ENCODE results near the gene KLHL15. TPM values are rescaled to one million over a fixed set of nuclear protein-coding genes. Genes with fewer than 3 reads are reported as not detected.
"Not testable (repeated sequence)": the region's sequence is repeated elsewhere in the genome, so short reads cannot be mapped to it uniquely, and the experiment has no call there.

Gene KLHL15, protein sequence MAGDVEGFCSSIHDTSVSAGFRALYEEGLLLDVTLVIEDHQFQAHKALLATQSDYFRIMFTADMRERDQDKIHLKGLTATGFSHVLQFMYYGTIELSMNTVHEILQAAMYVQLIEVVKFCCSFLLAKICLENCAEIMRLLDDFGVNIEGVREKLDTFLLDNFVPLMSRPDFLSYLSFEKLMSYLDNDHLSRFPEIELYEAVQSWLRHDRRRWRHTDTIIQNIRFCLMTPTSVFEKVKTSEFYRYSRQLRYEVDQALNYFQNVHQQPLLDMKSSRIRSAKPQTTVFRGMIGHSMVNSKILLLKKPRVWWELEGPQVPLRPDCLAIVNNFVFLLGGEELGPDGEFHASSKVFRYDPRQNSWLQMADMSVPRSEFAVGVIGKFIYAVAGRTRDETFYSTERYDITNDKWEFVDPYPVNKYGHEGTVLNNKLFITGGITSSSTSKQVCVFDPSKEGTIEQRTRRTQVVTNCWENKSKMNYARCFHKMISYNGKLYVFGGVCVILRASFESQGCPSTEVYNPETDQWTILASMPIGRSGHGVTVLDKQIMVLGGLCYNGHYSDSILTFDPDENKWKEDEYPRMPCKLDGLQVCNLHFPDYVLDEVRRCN
- 1 to 10 TPM; 9.3 to 9.7 TPM for total RNA-seq

- Mint-ChIP-seq H3K36me3 (peaks cover 3% of the 10 kb centered on the region), H3K9me3 (no peaks in the 10 kb centered on the region)
Measured at GRCh38 chrX:24027086-24027485, at the start of gene KLHL15. Gene KLHL15 (minus strand): TSS chrX:24027186. CDS start chrX:24006693, 20,493 bp downstream.

GRCh38 chrX:24069877-24070276 is 42.9 kb upstream of the KLHL15 start:
- H3K4me1 Mint-ChIP-seq (ENCODE audit: low read depth), result no peaks in the 10 kb centered on the region
- no peak overlapping the region for H3K4me3 Mint-ChIP-seq
- no peaks in the 10 kb centered on the region for H3K9me3 Mint-ChIP-seq
- ChIA-PET CTCF (no interaction called here), POLR2A (no interaction called here)
- peaks cover 18% of the 10 kb centered on the region for H3K36me3 Mint-ChIP-seq
- H3K27ac Mint-ChIP-seq, result no peak overlapping the region
- intact Hi-C loops (cut with micrococcal nuclease), result no loop called here
- H3K27me3 Mint-ChIP-seq, result no peaks in the 10 kb centered on the region
- no peak for DNase-seq

More at GRCh38 chrX:24027086-24027485, at the start of gene KLHL15:
- Mint-ChIP-seq H3K4me3 (peak within 1 kb of the TSS; percentile 84), H3K27ac (peak within 1 kb of the TSS; percentile 93), H3K4me1 (ENCODE audit: low read depth) (peaks cover 7% of the 10 kb centered on the region), H3K27me3 (no peaks in the 10 kb centered on the region)
- no peak for DNase-seq
- intact Hi-C loops (cut with micrococcal nuclease), result loop anchor here (5.0 kb wide), 1 partner anchor 245 kb away; the partner anchor contains the start of gene SAT1
- ChIA-PET POLR2A (interaction anchor here (0.7 to 2.3 kb wide), 2 partner anchors 13 to 27 kb away, joined by 3 to 22 read pairs; partner anchors contain the start of gene EIF2S3), CTCF (interaction anchor here (1.1 to 4.2 kb wide), 4 partner anchors 27 to 233 kb away, joined by 3 to 36 read pairs (median 10); partner anchors contain the start of genes APOO, CXorf58 and EIF2S3)

- Mint-ChIP-seq H3K27ac (no peak overlapping the region), H3K27me3 (no peaks in the 10 kb centered on the region), H3K4me3 (no peak overlapping the region), H3K36me3 (peaks cover 25% of the 10 kb centered on the region), H3K4me1 (ENCODE audit: low read depth) (peaks cover 7% of the 10 kb centered on the region), H3K9me3 (no peaks in the 10 kb centered on the region)
- ChIA-PET POLR2A (no interaction called here), CTCF (interaction anchor here (0.6 kb wide), 1 partner anchor 12 kb away, joined by 4 read pairs; no protein-coding TSS in a partner anchor)
- DNase-seq, result no peak
- intact Hi-C loops (cut with micrococcal nuclease), result no loop called here
Measured at GRCh38 chrX:24063488-24063887, 36.5 kb upstream of the KLHL15 start.

GRCh38 chrX:24055043-24055356 is 28.0 kb upstream of the KLHL15 start:
- DNase-seq, result no peak
- Mint-ChIP-seq H3K4me3 (no peak overlapping the region), H3K4me1 (ENCODE audit: low read depth) (peaks cover 8% of the 10 kb centered on the region), H3K27ac (no peak overlapping the region), H3K36me3 (peaks cover 13% of the 10 kb centered on the region), H3K27me3 (no peaks in the 10 kb centered on the region), H3K9me3 (no peaks in the 10 kb centered on the region)
- intact Hi-C loops (cut with micrococcal nuclease), result loop anchor here (2.0 to 10.0 kb wide), 2 partner anchors 26 to 390 kb away; partner anchors contain the start of gene PRDX4
- ChIA-PET CTCF (interaction anchor here (1.0 to 3.0 kb wide), 5 partner anchors 11 to 361 kb away, joined by 3 to 36 read pairs (median 5); partner anchors contain the start of genes APOO, CXorf58 and KLHL15), POLR2A (interaction anchor here (1.1 to 3.1 kb wide), 5 partner anchors 10 to 312 kb away, joined by 3 to 22 read pairs (median 3); partner anchors contain the start of genes ACOT9, APOO, CXorf58 and KLHL15)

- CTCF ChIA-PET, result interaction anchor here (0.6 to 3.0 kb wide), 17 partner anchors 11 to 458 kb away, joined by 3 to 36 read pairs (median 4); partner anchors contain the start of genes APOO, CXorf58, KLHL15 and SAT1
- DNase-seq, result peak; percentile 88
- intact Hi-C loops (cut with micrococcal nuclease), result loop anchor here (1.0 to 10.0 kb wide), 10 partner anchors 26 to 390 kb away; partner anchors contain the start of genes APOO and PRDX4
- H3K4me1 Mint-ChIP-seq (ENCODE audit: low read depth), result peaks cover 4% of the 10 kb centered on the region
- peaks cover 12% of the 10 kb centered on the region for H3K36me3 Mint-ChIP-seq
- POLR2A ChIA-PET, result interaction anchor here (0.6 to 3.1 kb wide), 10 partner anchors 9 to 312 kb away, joined by 3 to 22 read pairs (median 3); partner anchors contain the start of genes ACOT9, APOO, CXorf58 and KLHL15
- H3K27me3 Mint-ChIP-seq, result no peaks in the 10 kb centered on the region
- H3K27ac Mint-ChIP-seq, result no peak within 1 kb of the TSS
- no peak within 1 kb of the TSS for H3K4me3 Mint-ChIP-seq
- H3K9me3 Mint-ChIP-seq, result no peaks in the 10 kb centered on the region
Measured at GRCh38 chrX:24054182-24055042, 27.4 kb upstream of the KLHL15 start, which contains the start of gene EIF2S3. Gene EIF2S3 (plus strand): TSS chrX:24054956. CDS start chrX:24054969, 13 bp downstream.

GRCh38 chrX:24050522-24051318 is 23.7 kb upstream of the KLHL15 start:
- peak overlapping the region; percentile 48 for H3K4me3 Mint-ChIP-seq
- peak; percentile 9 for DNase-seq
- H3K4me1 Mint-ChIP-seq (ENCODE audit: low read depth); H3K36me3 Mint-ChIP-seq; CTCF ChIA-PET; POLR2A ChIA-PET; H3K27ac Mint-ChIP-seq; H3K9me3 Mint-ChIP-seq; H3K27me3 Mint-ChIP-seq: not testable (repeated sequence)
- intact Hi-C loops (cut with micrococcal nuclease), result loop anchor here (5.0 to 10.0 kb wide), 3 partner anchors 38 to 386 kb away; partner anchors contain the start of gene PRDX4

GRCh38 chrX:24049643-24050042 is 22.7 kb upstream of the KLHL15 start:
- H3K9me3 Mint-ChIP-seq; CTCF ChIA-PET; H3K27me3 Mint-ChIP-seq; H3K4me3 Mint-ChIP-seq; POLR2A ChIA-PET; DNase-seq; H3K27ac Mint-ChIP-seq; H3K4me1 Mint-ChIP-seq (ENCODE audit: low read depth); H3K36me3 Mint-ChIP-seq: not testable (repeated sequence)
- intact Hi-C loops (cut with micrococcal nuclease), result loop anchor here (5.0 to 10.0 kb wide), 3 partner anchors 37 to 385 kb away; partner anchors contain the start of gene PRDX4

GRCh38 chrX:24046060-24046459 is 19.1 kb upstream of the KLHL15 start:
- intact Hi-C loops (cut with micrococcal nuclease); POLR2A ChIA-PET; H3K36me3 Mint-ChIP-seq; DNase-seq; H3K27ac Mint-ChIP-seq; H3K27me3 Mint-ChIP-seq; CTCF ChIA-PET; H3K4me1 Mint-ChIP-seq (ENCODE audit: low read depth); H3K4me3 Mint-ChIP-seq; H3K9me3 Mint-ChIP-seq: not testable (repeated sequence)

DNA sequence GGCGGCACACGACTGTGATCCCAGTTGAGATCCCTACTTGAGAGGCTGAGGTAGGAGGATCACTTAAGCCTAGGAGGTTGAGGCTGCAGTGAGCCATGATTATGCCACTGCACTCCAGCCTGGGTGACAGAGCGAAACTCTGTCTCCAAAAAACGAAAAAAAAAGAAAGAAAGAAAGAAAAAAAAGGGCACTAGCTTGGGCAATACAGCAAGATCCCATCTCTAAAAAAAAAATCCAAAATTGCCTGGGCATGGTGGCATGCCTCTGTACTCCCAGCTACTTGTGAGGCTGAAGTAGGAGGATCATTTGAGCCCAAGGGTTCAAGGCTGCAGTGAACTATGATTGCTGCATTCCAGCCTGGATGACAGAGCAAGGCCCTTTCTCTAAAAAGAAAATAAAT is 10.7 kb upstream of the KLHL15 start:
- intact Hi-C loops (cut with micrococcal nuclease), result no loop called here
- H3K4me3 Mint-ChIP-seq, result no peak overlapping the region
- ChIA-PET CTCF (interaction anchor here (0.6 kb wide), 1 partner anchor 286 kb away, joined by 3 read pairs; no protein-coding TSS in a partner anchor), POLR2A (no interaction called here)
- H3K4me1 Mint-ChIP-seq (ENCODE audit: low read depth), result no peaks in the 10 kb centered on the region
- no peaks in the 10 kb centered on the region for H3K36me3 Mint-ChIP-seq
- no peak overlapping the region for H3K27ac Mint-ChIP-seq
- H3K9me3 Mint-ChIP-seq, result no peaks in the 10 kb centered on the region
- no peak for DNase-seq
- H3K27me3 Mint-ChIP-seq, result no peaks in the 10 kb centered on the region

DNA sequence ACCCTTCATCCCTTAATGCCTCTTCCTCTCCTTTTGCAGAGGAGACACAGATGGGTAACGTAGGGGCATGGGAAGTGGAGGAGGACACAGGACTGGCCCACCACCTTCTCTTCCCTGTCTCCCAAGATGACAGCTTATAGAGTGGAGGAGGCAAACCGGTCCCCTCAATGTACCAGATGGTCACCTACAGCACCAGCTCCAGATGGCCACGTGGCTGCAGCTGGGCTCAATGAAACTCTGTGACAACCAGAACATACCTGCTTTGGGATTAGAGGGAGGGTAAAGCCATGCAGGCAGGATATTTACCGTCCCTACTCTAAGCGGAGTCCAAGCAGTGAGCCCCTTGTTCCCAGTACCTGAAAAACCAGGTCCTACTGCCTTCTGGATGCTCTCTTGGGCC is 7.5 kb upstream of the KLHL15 start:
- no peak for DNase-seq
- H3K27ac Mint-ChIP-seq, result no peak overlapping the region
- CTCF ChIA-PET, result interaction anchor here (0.8 to 1.1 kb wide), 2 partner anchors 133 to 322 kb away, joined by 3 read pairs; no protein-coding TSS in a partner anchor

More for the DNA sequence above, 7.5 kb upstream of the KLHL15 start:
- no peak overlapping the region for H3K4me3 Mint-ChIP-seq
- intact Hi-C loops (cut with micrococcal nuclease), result no loop called here
- H3K36me3 Mint-ChIP-seq, result no peaks in the 10 kb centered on the region
- POLR2A ChIA-PET, result interaction anchor here (0.7 kb wide), 1 partner anchor 227 kb away, joined by 3 read pairs; no protein-coding TSS in a partner anchor
- H3K4me1 Mint-ChIP-seq (ENCODE audit: low read depth), result no peaks in the 10 kb centered on the region
- no peaks in the 10 kb centered on the region for H3K9me3 Mint-ChIP-seq
- no peaks in the 10 kb centered on the region for H3K27me3 Mint-ChIP-seq

Measured in activated CD4-positive, alpha-beta memory T cell treated with anti-CD3 and anti-CD28 coated beads for 36 hours (primary cell).